Putamen (tissue), 1 donor: ENCODE measurements around the gene RARS2.

Experiments used
- DNase-seq: peaks from one replicate; pipeline ENCODE4 v3.0.0-alpha.2; 2016; ENCODE audit warnings: low spot score

The RARS2 gene

DNA sequence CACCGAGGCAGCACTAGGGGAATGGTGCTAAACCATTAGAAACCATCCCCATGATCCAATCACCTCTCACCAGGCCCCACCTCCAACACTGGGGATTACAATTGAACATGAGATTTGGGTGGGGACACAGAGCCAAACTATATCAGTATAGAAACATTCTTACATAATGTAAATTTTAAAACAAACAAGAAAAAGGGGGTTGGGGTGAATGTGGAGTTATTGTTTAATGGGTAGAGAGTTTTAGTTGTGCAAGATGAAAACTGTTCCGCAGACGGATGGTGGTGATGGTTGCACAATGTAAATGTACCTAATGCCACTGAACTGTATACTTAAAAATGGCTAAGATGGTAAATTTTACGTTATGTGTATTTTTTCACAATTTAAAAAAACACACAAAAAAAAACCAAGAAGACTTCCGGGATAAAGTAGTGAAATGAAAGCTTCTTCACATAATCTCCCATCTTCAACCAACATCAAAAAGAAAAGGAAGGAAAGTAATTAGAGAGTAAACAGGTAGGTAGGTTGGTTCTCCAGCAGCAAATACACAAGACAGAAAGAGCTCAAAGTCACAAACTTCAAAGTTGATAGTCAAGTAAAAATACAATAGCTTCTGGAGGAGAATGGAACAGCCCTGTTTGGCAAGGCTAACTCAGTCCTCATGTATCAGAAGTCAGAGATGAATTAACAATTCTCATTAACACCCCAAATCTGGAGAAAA is 16.3 kb downstream of the RARS2 start:
- no peak for DNase-seq

GRCh38 chr6:87572883-87573282 is 16.9 kb downstream of the RARS2 start:
- no peak for DNase-seq

- DNase-seq, result no peak
Observed at GRCh38 chr6:87572021-87572420, 17.8 kb downstream of the RARS2 start.

- DNase-seq, result no peak
Observed at GRCh38 chr6:87561017-87561416, 28.8 kb downstream of the RARS2 start.

DNA sequence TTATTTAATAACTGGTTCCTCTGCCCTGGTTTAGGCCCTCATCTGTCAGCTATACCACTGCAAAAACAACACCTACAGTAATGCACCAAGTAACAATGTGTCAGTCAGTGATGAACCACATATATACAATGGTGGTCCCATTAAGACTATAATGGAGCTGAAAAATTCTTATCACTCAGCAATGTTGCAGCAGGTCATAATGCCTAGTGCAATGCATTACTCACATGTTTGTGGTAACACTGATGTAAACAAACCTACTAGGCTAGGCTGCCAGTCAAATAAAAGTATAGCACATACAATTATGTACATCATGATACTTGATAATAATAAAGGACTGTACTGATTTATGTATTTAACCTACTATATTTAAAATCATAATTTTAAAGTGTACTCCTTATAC is 31.3 kb downstream of the RARS2 start:
- DNase-seq, result no peak

GRCh38 chr6:87555506-87555905 is 34.3 kb downstream of the RARS2 start:
- DNase-seq, result no peak

DNA sequence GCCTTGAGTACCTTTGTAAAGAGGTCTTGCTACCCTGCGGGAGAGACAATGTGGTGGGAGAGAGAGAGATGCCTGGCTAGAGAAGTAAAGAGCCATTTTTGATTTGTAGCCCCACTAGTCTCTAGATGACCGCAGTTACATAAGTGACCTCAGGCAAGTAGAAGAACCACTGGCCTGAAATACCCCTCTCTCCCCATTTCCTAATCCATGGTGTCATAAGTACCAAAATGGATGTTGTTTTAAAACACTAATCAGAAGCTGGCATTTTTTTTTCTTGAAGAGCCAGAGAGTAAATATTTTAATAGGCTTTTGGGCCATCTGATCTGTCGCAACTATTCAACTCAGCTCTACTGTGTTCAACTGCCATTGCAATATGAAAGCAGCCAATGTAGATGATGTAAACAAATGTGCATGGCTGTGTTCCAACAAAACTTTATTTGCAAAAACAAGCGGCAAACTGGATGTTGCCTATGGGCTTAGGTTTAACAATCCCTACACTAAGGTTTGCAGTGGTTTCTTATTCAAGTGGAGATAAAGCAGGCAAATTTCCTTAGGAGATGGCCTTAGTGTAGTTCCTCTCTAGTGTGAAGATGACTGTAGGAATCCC is 36.5 kb downstream of the RARS2 start:
- DNase-seq, result no peak

DNA sequence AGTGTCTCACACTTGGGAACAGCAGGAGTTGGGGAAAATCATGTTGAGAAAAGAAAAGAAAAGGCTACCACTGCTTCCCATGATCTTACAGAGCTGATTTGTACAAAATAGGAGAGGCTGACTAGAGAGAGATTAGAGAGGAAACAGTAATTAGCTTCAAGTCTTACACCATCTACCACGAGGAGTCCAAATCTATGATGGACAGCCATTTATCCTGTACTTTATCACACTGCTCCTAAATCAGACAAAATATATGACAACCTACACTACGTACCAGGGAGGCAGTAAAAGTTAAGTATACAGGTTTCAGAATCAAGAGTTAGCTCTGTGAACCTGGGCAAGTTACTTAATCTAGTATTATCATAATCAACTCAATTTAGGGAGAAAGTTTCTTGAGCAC is 38.0 kb downstream of the RARS2 start:
- no peak for DNase-seq

DNA sequence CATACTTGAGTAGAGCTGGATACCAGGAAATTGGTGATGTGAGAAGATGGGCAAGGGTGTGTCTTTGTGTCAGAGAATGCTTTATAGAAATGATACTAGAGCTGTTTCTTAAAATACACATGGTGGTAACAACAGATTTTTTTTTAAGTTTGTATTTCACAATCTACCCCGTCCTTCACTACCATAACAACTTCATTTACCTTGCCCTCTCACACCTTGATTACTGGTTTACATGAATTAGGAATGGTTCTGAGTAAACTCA is 45.4 kb downstream of the RARS2 start:
- DNase-seq, result no peak

GRCh38 chr6:87543696-87544473 is 45.9 kb downstream of the RARS2 start:
- DNase-seq, result no peak

- no peak for DNase-seq
Observed at GRCh38 chr6:87541744-87542143, 48.0 kb downstream of the RARS2 start.

DNA sequence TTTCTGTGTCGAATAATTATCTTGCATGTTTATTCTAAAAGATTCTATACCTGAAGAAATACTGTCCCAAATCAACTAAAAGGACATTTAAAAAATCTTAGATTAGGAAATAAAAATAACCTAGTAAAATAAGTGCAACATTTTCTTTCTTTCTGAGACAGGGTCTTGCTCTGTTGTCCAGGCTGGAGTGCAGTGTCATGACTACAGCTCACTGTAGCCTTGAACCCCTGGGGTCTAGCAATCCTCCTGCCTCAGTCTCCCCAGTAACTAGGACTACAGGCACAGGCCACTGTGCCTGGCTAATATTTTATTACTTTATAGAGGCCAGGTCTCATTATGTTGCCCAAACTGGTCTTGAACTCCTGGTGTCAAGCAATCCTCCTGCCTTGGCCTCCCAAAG is 48.7 kb downstream of the RARS2 start:
- DNase-seq, result no peak

GRCh38 chr6:87540539-87540938 is 49.2 kb downstream of the RARS2 start:
- no peak for DNase-seq

DNA sequence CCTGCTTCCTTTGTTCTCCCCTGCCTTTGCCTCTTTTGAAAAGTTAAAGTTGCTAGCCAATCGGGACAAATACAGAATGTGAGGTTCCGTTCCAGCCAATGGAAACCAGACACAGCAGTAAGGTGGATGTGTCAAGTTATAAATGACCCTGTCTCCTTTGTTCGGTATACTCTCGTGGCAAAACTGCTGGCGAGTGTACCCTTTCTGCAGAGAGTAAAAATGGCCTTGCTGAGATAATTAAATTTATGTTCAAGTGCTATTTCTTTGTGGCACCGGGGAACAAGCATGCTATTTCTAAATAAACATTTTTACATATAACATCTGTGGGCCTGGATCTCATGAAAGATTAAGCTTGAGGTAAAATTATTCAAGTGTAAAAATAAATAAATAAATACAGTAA is 50.2 kb downstream of the RARS2 start:
- DNase-seq, result no peak

DNA sequence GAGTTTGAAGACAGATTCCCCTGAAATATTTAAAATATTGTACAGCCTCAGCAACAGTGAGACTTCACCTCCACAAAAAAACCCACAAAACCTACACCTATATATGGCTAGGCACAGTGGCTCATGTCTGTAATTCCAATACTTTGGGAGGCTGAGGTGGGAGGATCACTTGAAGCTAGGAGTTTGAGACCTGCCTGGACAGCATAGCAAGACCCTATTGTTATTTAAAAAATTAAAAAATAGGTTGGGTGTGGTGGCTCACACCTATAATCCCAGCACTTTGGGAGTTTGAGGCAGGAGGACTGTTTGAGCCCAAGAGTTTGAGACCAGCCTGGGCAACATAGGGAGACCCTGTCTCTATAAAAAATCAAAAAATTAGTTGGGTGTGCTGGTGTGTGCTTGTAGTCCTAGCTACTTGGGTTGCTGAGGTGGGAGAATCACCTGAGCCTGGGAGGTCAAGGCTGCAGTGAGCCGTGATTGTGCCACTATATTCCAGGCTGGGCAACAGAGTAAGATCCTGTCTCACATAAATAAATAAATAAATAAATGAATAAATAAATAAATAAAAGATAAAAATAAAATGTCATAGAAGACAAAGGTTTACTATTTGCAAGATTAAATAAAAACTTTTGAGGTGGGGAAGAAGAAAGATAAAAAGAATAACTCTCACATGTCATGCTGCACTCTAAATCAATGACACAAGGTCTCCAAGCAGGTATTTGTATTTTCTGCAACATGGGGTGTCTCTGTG is 51.1 kb downstream of the RARS2 start:
- DNase-seq, result no peak

DNA sequence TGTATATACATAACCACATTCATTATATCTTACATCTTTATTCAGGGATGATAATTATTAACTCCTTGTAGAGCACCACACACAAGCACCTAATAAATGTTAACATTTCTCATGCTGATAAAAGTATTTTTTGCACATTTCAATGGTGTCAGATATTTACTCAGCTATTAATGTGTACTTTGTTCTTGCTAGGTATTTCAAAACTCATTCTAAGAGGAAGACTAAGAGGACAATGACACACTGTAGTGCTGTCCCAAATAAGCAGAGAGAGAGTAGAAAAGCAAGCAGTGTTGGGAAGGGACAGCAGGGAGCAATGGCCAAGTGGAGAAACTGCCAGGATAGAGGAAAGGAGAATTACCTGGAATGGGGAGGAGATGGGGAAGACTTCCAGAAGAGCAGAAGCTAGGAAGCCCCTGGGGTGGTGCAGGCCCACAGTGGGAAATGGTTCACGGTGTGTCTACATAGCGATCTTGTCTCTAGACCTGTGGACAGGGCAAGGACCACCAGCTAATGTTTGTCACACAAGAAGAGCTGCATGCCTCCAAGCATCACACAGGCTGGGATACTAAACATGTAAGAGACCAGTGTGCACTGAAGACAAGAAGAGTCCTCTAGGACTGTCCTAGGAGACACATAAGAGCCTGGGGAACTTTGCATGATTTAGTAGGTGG is 55.3 kb downstream of the RARS2 start:
- no peak for DNase-seq

- no peak for DNase-seq
Observed at GRCh38 chr6:87529221-87529620, 60.6 kb downstream of the RARS2 start.

GRCh38 chr6:87522686-87523085 is 67.1 kb downstream of the RARS2 start:
- DNase-seq, result no peak

DNA sequence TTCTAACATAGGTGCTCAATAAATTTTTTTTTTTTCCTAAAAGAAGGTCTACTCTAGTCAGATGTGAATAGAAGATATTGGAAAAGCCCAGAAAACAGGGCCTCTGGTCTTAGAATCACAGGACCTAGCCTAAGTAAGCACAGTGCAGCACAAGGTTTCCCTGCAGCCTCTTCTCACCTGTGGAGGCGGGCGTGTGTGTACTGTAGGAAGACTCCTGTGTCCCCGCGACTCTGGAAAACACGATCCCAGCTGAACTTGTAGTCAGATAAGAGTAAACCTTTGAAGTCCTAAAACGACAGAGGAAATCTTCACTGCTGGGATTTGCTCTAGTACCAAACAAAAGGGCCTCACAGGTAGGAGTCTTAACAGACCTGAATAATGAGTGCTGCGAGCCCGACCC is 71.3 kb downstream of the RARS2 start:
- DNase-seq, result peak; percentile 27

- no peak for DNase-seq
Observed at GRCh38 chr6:87514831-87515230, 75.0 kb downstream of the RARS2 start.

DNA sequence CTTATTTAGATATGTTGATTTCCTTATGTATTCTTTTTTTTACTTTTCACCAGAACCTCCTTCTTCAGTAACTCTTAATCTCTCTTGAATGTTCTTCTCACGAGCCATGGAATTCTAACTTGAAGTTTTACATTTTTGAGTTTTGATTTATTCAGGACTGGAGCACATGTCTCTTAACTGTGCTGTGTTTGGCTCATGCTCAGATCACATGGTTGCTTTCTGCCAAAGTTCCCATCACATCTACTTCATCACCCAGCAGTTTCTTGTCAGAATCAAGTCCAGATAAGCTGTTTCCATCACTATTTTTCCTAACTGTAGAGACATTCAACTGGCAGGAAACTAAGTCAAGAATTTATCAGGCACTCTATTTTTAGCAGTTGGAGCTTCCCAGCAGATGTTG is 85.3 kb downstream of the RARS2 start:
- DNase-seq, result no peak
